Sigmoid colon (tissue), 4 donors: ENCODE measurements around the gene KCNAB2.

Experiments
- CTCF ChIP-seq, 4 experiments: fragments of 450-650 bp in 3 of 4; fragments of 200-600 bp in 1 of 4; IDR thresholded peaks; one replicate each; pipeline ENCODE4 v1.5.1; 2016 to 2019; ENCODE audit warnings: antibody characterized with exemption in 4 of 4, mild to moderate bottlenecking in 3 of 4, moderate library complexity in 2 of 4
- EP300 ChIP-seq, 4 donors: sonication (generic); formaldehyde crosslinking; IDR thresholded peaks; one replicate each; pipeline ENCODE4 v1.6.1; 2017; ENCODE audit warnings: antibody characterized with exemption in 4 of 4
- POLR2A ChIP-seq, 2 donors: fragments of 450-650 bp; IDR thresholded peaks; one replicate each; pipeline ENCODE4 v1.6.1; 2016; ENCODE audit warnings: antibody characterized with exemption in 2 of 2, mild to moderate bottlenecking in 2 of 2, moderate library complexity in 2 of 2
- POLR2AphosphoS5 ChIP-seq, 4 donors: sonication (generic); formaldehyde crosslinking; IDR thresholded peaks; one replicate each; pipeline ENCODE4 v1.6.1; 2017; ENCODE audit warnings: antibody characterized with exemption in 4 of 4

GRCh38 chr1:6081901-6082300, 36.2 kb downstream of the KCNAB2 start:
- TF ChIP-seq CTCF (IDR thresholded peaks at IDR 0.05): no peak
- TF ChIP-seq POLR2A (IDR thresholded peaks at IDR 0.05): no peak
- TF ChIP-seq EP300 (IDR thresholded peaks at IDR 0.05): no peak
- no peak for TF ChIP-seq POLR2AphosphoS5 (IDR thresholded peaks at IDR 0.05)
